GM19395 (cell line): Measurements from ENCODE around the gene CDC20.
"Not testable (repeated sequence)": the region's sequence is repeated elsewhere in the genome, so short reads cannot be mapped to it uniquely, and the experiment has no call there.

Experiments
- ATAC-seq: cut with Tn5 transposase; IDR thresholded peaks from one replicate; pipeline ENCODE4 v1.9.1; 2021; ENCODE audit warnings: mild to moderate bottlenecking, moderate library complexity; ENCODE audit not compliant: unreplicated experiment

Gene CDC20

DNA sequence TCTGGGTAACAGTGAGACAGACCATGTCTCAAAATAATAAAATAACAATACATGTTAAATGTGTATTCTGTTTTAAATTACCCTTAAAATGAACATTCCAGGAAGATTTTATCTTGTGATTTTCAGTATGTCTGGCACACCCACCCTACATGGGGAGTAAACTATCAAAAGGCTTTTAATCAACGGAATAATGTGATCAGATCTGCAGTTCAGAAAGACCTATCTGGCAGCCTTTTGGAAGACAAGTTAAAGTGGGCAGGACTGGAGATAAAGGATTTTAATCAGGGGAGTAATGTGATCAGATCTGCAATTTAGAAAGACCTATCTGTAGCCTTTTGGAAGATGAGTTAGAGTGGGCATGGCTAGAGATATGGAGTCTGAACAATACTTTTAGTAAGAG, 20.7 kb downstream of the CDC20 start:
- ATAC-seq, result no peak

DNA sequence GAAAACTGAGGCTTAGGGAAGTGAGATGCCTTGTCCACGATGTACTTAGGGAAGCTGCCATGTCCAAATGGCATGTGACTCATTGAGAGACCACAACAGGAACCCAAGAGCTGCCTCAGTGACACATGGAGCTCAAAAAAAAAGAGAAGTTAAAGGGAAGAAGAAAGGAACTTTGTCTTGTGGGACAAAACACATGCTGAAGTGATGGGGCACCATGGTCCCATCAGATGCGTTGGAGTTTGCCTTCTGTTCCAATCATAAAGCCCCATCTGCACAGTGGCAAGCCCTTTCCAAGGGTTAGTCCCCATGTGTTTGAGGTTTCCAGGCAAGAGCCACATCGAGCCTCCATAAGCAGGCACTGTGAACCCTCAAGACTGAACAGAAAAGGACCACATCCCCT, 22.8 kb downstream of the CDC20 start:
- ATAC-seq, result no peak

DNA sequence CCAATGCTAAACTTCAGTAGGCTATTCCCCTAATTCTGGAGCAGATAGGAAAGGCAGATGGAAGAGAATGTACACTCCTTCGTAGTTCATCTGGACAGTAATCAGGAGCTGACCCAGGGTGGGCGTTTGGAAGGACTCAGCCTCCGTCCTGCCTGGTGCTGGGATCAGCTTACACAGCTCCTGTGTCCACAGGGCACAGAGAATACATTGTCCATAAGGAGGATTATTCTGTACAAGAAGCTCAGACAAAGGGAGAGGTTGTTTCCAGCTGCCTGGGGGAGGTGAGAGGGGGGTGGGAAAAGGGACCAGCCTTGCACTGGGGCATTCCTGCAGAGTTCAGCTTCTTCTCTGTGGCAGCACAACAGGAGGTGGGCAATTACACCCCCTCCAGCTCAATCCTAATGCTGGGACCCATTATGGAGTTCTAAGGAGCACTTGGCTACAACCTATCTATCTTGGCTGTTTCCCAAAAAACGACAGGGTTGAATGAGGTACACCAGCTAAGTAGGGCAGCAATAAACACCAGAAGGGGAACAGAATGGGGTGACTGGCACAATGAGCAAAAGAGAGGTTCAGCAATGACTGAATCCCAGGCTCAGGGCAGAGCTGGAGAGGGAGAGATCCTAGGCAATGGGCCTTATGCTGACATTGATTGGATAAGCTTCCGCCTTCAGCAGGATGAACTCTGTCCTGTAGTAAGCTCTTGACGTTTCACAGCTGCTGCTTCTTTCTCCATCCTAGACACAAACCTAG, 23.4 kb downstream of the CDC20 start:
- no peak for ATAC-seq

DNA sequence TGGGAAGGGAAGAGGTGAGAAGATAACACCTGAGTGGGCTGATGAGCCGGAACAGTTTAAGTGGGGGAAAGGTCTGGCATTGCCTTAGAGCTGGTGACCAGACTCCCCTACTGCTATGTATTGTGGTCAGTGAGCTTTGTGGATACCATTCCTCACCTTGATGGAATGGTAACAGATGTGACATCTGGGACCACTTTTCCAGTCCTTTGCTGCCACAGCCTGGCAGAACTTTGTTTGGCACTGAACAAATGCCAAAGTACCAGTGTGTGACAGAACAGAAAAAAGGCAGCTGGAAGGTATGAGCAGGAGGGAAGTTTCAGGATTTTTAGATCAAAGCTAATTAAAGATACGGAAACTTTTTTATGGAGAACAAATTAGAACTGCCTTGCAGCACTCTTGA, 24.7 kb downstream of the CDC20 start:
- no peak for ATAC-seq

DNA sequence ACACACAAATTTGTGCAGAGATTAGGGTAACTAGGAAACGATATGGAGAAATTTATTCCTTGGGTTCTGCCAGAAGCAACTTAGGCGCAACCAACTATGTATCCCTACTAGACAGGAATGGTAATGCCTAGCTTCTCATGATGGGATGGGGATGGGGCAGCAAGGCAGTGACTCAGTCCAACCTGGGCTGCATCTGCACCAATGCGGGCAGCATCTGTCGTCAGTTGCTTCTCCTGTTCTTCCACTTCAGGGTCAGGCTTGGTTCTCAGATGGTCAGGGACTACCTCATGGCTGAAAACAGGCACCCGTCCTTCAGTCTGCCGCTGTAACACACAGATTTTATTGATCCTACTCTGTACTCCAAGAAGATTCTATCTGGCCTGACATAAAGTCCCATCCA, 27.9 kb downstream of the CDC20 start:
- ATAC-seq, result no peak

DNA sequence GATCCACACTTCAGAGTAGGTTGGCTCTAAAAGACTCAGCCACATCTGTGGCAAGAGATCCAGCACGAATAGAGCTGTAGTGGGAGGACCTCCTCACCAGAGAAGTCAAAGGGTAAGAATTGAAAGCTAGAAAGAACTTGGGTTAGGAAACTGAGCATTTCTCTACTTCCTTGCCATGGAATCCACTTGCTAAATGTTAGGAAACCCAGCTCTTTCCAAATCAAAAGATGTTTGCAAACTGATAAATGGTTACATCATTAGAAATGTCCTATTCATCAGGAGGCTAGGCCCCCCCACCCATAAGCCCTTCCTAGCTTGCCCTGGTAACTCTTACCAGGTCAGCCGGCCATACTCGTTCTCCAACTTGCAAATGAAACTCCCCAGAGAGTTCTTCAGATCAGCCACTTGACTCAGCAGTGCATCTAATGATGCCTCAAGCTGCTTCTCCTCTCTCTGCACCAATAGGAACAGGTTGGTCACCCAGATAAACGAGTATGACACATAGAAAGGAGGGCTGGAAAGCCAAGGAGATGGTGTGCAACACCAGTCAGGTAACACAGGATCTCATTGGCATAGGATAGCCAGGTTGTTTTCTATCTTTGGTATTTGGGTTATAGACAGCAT, 29.3 kb downstream of the CDC20 start:
- no peak for ATAC-seq

DNA sequence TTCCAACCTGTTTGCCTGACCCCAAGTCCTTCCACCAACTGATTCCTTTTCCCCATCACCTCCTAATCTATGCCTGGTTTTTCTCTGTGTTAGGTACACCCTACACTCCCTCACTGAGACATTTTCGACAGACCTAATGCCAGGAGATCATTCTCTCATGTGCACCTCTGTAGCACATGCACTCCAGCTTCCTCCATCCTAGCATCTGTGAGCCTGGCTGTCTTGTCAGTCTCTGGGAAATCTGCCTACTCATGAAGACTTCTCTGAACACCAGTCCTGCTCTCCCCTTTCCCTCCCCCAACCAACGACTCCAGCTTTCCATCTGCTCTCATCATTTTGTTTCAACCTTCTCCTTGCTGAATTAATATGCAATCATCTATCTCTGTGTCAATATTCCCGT, 29.8 kb downstream of the CDC20 start:
- ATAC-seq, result no peak

DNA sequence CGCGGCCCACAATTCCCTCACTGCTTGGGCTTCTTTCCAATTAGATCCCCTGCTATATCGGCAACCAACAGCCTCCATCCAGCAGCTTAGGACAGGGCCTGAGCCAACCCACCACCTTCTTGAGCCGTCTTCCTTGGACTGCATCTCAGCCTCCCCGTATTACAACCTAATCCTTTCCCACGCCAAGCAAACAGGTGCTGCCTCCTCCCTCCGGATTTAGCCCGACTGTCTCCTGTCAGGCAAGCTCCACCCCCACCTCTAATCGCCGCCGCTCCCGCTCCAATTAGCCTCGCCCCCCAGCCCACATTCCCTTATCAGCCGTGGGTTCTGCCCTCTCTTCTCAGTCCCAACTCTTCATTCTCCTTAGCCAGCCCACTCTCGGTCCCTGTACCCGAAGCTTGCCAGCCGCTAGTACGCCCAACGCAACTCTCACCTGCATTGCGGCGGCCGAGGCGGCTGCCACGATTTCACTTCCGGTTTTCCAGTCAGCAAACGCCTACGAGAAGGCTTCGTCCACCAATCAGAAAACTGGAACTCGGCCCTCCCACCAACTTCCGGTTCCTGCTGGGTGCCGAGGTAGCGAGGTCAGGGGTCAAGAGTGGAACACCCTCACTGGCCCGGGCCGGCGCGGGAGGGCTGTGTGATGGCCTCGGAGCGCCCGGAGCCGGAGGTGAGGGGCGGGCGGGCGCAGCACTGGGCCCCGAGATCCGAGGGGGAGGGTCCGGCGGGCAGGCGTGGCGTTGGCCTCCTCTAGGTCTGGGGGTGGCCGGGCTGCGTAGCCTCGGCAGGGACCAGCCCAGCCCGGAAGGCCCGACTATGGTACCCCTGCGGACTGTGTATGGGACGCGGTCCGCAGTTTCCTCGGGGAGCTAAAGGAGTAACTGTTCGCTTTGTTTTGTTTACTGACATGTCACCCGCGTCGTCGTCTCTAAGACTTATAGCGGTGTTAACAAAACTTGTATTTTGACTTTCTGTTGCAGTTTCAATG, 30.8 kb downstream of the CDC20 start, which contains the start of the genes MED8 and SZT2:
Gene MED8 (minus strand): TSS at position 475 of the 988 bp plus-strand sequence. CDS start 36 bp downstream, at position 439.
Gene SZT2 (plus strand): TSS at position 574 of the 988 bp plus-strand sequence. CDS start 70 bp downstream, at position 644.
- peak; percentile 96 for ATAC-seq

DNA sequence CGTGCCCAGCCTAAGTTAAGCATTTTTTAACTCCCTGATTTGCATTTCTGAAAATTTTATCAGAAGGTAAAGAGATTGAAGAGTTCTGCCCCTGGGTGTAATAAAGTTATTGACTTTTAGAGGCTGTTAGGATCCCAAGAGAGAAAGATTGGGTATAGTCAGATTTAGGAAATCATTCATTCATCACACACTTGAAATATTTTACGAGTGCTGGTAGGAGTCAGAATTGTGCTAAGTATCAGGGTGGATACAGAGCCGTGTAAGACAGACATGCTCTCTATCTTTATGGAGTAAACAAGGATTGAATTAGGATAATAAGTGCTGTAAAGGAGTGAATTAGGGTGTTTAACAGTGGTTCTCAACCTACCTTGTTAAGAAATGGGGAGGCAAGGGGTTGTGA, 33.9 kb downstream of the CDC20 start:
- ATAC-seq, result no peak

DNA sequence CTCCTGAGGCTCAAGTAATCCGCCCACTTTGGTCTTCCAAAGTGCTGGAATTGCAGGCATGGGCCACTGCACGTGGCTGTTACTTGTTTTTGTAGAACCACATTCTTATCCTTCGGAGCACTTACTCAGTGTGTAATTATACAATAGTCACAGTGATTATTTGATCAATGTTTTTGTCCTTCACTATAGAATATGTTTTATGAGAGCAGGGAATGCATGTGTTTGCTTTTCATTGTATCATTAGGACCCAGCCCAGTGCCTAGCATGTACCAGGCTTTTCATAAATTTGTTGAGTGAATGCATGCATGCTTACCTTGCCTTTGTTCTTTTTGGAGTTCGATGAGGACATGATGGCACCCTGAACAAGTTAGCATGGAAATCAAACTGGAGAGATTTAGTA, 36.7 kb downstream of the CDC20 start:
- no peak for ATAC-seq

DNA sequence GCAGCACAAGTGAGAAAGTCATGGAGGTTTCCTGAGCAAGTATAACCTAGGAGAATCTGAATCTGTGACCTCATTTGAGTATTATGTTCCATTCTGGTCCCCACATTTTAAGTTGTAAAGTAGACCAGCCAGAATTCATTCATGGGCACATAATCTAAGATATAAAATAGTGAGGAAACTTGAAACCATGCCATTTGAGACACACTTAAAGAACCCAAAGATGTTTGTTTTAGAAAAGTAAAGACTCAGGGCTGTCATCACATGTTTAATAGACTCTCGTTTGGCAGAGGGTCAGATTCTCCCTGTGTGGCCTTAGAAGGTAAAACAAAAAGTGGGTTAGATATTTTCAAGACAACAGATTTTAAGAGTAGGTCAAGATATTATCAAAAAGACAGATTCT, 37.3 kb downstream of the CDC20 start:
- no peak for ATAC-seq

DNA sequence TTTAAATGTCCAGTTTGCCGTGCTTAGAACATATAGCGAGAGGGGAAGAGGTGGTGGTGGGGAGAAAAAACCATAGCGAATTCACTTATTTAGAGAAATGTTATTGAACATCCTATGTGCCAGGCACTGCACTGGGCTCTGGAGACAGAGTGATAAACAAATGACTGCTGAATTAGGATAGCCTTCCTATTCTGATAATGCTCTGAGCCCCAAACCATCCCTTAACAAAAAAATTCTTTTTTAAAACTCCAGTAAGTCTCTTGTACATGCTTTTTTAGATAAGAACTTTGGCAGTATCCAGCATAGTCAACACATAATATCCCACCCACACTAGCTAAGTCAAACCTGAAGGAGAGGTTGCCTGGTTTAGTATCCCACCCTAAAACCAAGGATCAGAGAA, 39.4 kb downstream of the CDC20 start:
- ATAC-seq, result no peak

DNA sequence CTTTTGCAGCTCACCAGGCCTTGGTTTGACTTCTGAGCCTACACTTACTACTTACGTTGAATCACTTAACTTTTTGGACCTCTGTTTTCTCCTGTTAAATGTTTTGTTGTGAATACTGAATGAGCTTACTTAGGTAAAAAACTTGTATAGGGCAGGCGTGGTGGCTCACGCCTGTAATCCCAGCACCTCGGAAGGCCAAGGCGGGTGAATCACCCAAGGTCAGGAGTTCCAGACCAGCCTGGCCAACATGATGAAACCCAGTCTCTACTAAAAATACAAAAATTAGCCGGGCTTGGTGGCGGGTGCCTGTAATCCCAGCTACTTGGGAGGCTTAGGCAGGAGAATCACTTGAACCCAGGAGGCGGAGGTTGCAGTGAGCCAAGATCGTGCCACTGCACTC, 41.7 kb downstream of the CDC20 start:
- ATAC-seq, result not testable (repeated sequence)

DNA sequence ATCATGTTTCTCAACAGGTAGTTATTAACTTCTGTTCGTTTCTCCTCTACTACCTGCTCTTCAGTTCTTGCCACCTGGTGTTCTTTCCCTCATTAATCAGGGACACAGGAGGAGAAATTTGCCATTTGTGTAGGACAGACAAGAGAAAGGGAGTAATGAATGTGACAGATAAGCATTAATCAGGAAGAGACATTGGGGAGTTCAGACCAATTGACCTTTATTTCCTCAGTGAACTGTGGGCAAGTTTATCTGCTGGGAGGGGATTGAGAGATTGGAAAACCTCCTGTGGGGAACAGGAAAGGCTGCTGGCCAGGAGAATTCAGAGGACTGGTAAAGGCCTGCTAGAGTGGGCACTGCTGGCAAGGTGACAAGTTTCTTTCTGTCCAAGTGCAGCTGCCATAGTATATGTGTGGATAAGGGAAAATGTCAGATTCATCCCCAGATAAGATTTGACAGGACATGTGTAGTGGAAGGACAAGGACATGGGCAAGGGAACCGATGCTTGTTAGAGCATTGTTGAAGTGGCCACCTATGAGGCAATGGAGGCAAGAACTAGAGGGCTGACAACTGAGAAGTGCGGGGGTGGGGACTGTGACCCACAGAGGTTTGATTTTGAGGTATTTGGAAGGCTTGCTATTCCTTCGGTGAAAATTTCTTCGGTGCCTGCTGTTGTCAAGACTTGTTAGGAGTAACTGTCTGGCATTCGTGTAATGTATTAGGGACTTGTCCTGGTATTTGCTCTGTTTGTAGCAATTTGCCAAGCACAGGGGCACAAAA, 43.5 kb downstream of the CDC20 start:
- ATAC-seq, result no peak

DNA sequence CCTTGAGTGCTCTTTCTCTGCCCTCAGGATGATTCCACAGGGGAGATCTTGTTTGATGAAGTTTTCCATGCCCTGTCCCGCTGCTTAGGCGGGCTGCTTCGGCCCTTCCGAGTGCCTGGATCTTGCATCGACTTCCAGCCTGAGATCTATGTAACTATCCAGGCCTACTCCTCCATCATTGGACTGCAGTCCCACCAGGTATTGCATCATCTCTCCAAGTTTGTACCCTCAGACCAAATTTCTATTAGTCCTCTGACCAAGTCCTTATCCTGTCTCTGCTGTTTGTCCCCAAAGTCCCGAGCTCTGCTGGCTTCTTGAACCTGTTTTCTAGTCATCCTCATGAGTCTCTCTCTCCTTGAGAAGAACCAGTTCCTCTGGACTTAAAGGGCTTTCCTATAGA, 45.6 kb downstream of the CDC20 start:
- no peak for ATAC-seq

DNA sequence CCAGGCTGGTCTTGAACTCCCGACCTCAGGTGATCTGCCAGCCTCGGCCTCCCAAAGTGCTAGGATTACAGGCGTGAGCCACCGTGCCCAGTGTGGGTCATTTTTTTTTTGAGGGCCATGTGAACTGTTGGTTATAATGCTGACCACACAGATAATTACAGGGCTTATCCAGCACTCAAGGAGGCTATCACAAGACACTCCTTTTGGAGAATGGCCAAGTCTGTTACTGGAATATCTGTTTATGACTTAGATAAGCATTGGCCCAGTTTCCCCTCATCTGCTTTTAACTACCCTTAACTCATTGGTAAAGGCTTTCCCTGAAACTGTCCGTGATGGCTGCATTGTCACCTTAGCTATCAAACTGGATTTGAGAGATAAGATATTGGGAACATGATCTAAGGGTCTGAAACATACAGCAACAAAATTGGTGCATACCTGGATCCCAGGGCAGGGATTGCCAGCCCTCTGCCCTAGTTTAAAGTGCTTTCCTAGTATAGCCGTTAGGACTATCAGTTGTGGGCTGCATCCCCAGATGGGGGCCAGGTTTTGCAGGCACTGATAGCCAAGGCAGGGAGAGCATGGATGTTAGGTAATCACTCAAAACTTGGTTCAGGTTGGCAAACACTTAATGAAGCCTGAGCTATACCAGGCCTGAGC, 46.6 kb downstream of the CDC20 start:
- ATAC-seq, result no peak

DNA sequence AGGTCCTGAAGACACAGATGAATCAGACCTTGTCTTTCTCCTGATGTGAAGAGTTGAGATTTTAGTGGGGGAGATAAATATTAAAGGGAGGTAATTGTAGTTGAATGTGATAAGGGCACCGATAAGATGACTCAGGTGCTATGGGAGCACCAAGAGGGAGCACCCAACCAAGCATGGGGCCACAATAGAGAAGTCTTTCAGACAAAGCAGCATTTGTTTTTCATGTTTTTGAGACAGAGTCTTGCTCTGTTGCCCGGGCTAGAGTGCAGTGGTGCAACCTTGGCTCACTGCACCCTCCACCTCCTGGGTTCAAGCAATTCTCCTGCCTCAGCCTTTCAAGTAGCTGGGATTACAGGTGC, 47.1 kb downstream of the CDC20 start:
- no peak for ATAC-seq

DNA sequence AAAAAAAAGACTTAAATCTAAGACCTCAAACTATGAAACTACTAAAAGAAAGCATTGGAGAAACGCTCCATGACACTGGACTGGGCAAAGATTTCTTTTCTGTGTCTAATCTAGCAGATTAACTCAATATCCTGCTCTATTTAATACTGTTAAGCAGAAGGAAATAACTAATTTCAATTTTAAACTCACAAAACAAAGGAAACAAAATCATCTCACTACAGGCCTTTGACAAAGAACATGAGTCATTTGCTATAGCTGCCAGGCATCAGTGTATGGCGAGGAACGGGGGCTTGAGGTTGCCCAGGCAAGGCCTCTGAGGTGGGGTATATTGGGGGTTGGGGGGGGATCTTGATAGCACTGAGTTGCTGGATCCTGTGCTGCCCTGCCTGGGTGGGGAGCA, 51.8 kb downstream of the CDC20 start:
- ATAC-seq, result no peak
